Spleen (tissue), 11 donors: ENCODE measurements around the gene SCNN1G. TPM values are rescaled to one million over a fixed set of nuclear protein-coding genes. Genes with fewer than 3 reads are reported as not detected.

Experiments used
- DNase-seq: peaks from one replicate; pipeline ENCODE4 v3.0.0-alpha.2; 2020
- H3K27ac ChIP-seq, 8 donors: fragments of 200-600 bp; sonication (generic) in 7 of 8; 1 replicate in 4 of 8; 2 replicates in 4 of 8; pipeline versions ENCODE4 v1.5.0 to v1.8.0; 2016 to 2021; ENCODE audit warnings: inconsistent platforms in 4 of 8, mild to moderate bottlenecking in 4 of 8, moderate library complexity in 1 of 8
- H3K27me3 ChIP-seq, 7 donors: fragments of 200-600 bp; sonication (generic) in 6 of 7; replicated peaks in 1 of 7; 1 replicate in 4 of 7; 2 replicates in 3 of 7; pipeline versions ENCODE4 v1.5.0 to v1.8.0; 2016 to 2021; ENCODE audit warnings: inconsistent platforms in 3 of 7, mild to moderate bottlenecking in 1 of 7
- H3K36me3 ChIP-seq, 6 donors: fragments of 200-600 bp; sonication (generic) in 5 of 6; 1 replicate in 4 of 6; 2 replicates in 2 of 6; pipeline versions ENCODE4 v1.5.0 to v1.8.0; 2016 to 2021; ENCODE audit warnings: inconsistent platforms in 2 of 6
- H3K4me1 ChIP-seq, 6 donors: fragments of 200-600 bp; sonication (generic) in 5 of 6; 1 replicate in 3 of 6; 2 replicates in 3 of 6; pipeline versions ENCODE4 v1.5.0 to v1.8.0; 2016 to 2021; ENCODE audit warnings: inconsistent platforms in 3 of 6
- H3K4me3 ChIP-seq, 8 donors: fragments of 200-600 bp; sonication (generic) in 7 of 8; 1 replicate in 4 of 8; 2 replicates in 4 of 8; pipeline versions ENCODE4 v1.5.0 to v1.8.0; 2016 to 2021; ENCODE audit warnings: inconsistent platforms in 4 of 8, mild to moderate bottlenecking in 4 of 8, moderate library complexity in 2 of 8
- H3K9me3 ChIP-seq, 8 donors: fragments of 200-600 bp; sonication (generic) in 7 of 8; 1 replicate in 4 of 8; 2 replicates in 4 of 8; pipeline versions ENCODE4 v1.5.0 to v1.8.0; 2016 to 2021; ENCODE audit warnings: inconsistent platforms in 4 of 8
- CTCF ChIP-seq, 11 experiments: fragments of 200-600 bp in 7 of 11; fragments of 450-650 bp in 4 of 11; sonication (generic) in 4 of 11; IDR thresholded peaks in 8 of 11; conservative IDR thresholded peaks in 3 of 11; 1 replicate in 7 of 11; 2 replicates in 4 of 11; pipeline versions ENCODE4 v1.4.0 to v1.8.0; 2016 to 2021; ENCODE audit warnings: antibody characterized with exemption in 11 of 11, inconsistent platforms in 4 of 11, mild to moderate bottlenecking in 1 of 11
- POLR2A ChIP-seq, 3 donors: fragments of 450-650 bp; IDR thresholded peaks; one replicate each; pipeline ENCODE4 v1.5.1; 2017; ENCODE audit warnings: antibody characterized with exemption in 3 of 3, mild to moderate bottlenecking in 1 of 3
- POLR2AphosphoS5 ChIP-seq, 3 donors: sonication (generic); formaldehyde crosslinking; IDR thresholded peaks; one replicate each; pipeline ENCODE4 v1.5.1; 2017; ENCODE audit warnings: antibody characterized with exemption in 3 of 3
- WGBS, 5 donors: extraction: QIAGEN DNeasy Blood & Tissue Kit in 3 of 5; methylation state at CpG; one replicate each; pipeline versions ENCODE4 v1.1.5 to v1.1.7; 2013 to 2018; 5-methylcytosine and 5-hydroxymethylcytosine counted together
- intact Hi-C: fragments of 100-400 bp; cut with DNase I; formaldehyde crosslinking; loops from one replicate; pipeline ENCODE4 v1.15.0; 2023; ENCODE audit warnings: low total_unique reads
- polyA plus RNA-seq, 3 donors: library from polyadenylated mRNA; stranded (reverse); fragments of 200-250 nt; gene quantifications; one replicate each; pipeline ENCODE4 v1.2.1, GENCODE V29; 2013
- total RNA-seq, 7 donors: library from RNA; depleted of rRNA in 3 of 7; stranded (reverse); fragments of >200 nt in 3 of 7; fragmentation: NEBNext Ultra II Directional in 4 of 7; extraction: Animal tissue kit (Norgen Biotek cat#: 25700) in 4 of 7; gene quantifications; one replicate each; pipeline versions ENCODE4 v1.1.0 to v1.2.1, GENCODE V29; 2016 to 2021
- donor health status: healthy with polysubstance abuse.
- donor health status: DM: no; HTN: no; CAD: no; lungs with moderate emphysema.
- donor health status: DM: no; HTN: no; CAD: no.
- donor health status: Bipolar disorder and iron deficiency.
- donor health status: healthy.
- donor health status: DM: no; HTN: no; CAD: no.
- donor health status: DM: yes; HTN: yes; CAD: no.

The SCNN1G gene
- total and polyA plus RNA-seq, 10 donors = 0.03 TPM; not detected in 8

- Histone ChIP-seq H3K9me3 (no peaks in the 10 kb centered on the region), H3K4me1 (no peaks in the 10 kb centered on the region), H3K27me3 (peaks cover 0 to 24% (median 0%) of the 10 kb centered on the region in 7 donors), H3K36me3 (no peaks in the 10 kb centered on the region), H3K27ac (no peak overlapping the region), H3K4me3 (no peak overlapping the region)
- WGBS, 5 donors = 88 to 96% (median 92%) methylated on average over 10 of the region's 10 CpGs
- TF ChIP-seq POLR2AphosphoS5 (IDR thresholded peaks at IDR 0.05) = no peak
- TF ChIP-seq POLR2A (IDR thresholded peaks at IDR 0.05) = no peak
- no peak for TF ChIP-seq CTCF (IDR thresholded peaks at IDR 0.05 in 8 of 11, conservative IDR thresholded peaks at IDR 0.05 in 3 of 11)
- intact Hi-C loops = no loop called here
- DNase-seq = no peak
These were observed 32.9 kb downstream of the SCNN1G start for GRCh38 chr16:23215435-23215834.

GRCh38 chr16:23216658-23217246 is 34.2 kb downstream of the SCNN1G start:
- intact Hi-C loops = no loop called here
- no peak for DNase-seq
- TF ChIP-seq CTCF (IDR thresholded peaks at IDR 0.05 in 8 of 11, conservative IDR thresholded peaks at IDR 0.05 in 3 of 11) = no peak
- no peak for TF ChIP-seq POLR2A (IDR thresholded peaks at IDR 0.05)
- Histone ChIP-seq H3K4me3 (no peak overlapping the region), H3K27ac (no peak overlapping the region), H3K9me3 (no peaks in the 10 kb centered on the region), H3K27me3 (peaks cover 0 to 35% (median 0%) of the 10 kb centered on the region in 7 donors), H3K4me1 (no peaks in the 10 kb centered on the region), H3K36me3 (no peaks in the 10 kb centered on the region)
- 72 to 83% (median 81%) methylated on average over 4 of the region's 4 CpGs for WGBS, 5 donors

GRCh38 chr16:23217646-23218045 is 35.1 kb downstream of the SCNN1G start:
- intact Hi-C loops = no loop called here
- no peak for DNase-seq
- H3K27me3 ChIP-seq = peaks cover 0 to 39% (median 0%) of the 10 kb centered on the region in 7 donors
- no peaks in the 10 kb centered on the region for H3K36me3 ChIP-seq
- no peaks in the 10 kb centered on the region for H3K4me1 ChIP-seq
- no peak overlapping the region for H3K27ac ChIP-seq
- TF ChIP-seq CTCF (IDR thresholded peaks at IDR 0.05 in 8 of 11, conservative IDR thresholded peaks at IDR 0.05 in 3 of 11) = no peak
- no peak for TF ChIP-seq POLR2AphosphoS5 (IDR thresholded peaks at IDR 0.05)
- no peak for TF ChIP-seq POLR2A (IDR thresholded peaks at IDR 0.05)
- WGBS, 5 donors = 65 to 84% (median 72%) methylated on average over 7 to 8 of the region's 8 CpGs
- H3K9me3 ChIP-seq = no peaks in the 10 kb centered on the region
- H3K4me3 ChIP-seq = no peak overlapping the region

GRCh38 chr16:23222929-23223328 is 40.4 kb downstream of the SCNN1G start:
- peaks cover 0 to 20% (median 0%) of the 10 kb centered on the region in 7 donors for H3K27me3 ChIP-seq
- H3K4me1 ChIP-seq = no peaks in the 10 kb centered on the region
- DNase-seq = no peak
- H3K27ac ChIP-seq = no peak overlapping the region
- no peaks in the 10 kb centered on the region for H3K36me3 ChIP-seq
- intact Hi-C loops = no loop called here
- H3K9me3 ChIP-seq = no peaks in the 10 kb centered on the region
- TF ChIP-seq CTCF (IDR thresholded peaks at IDR 0.05 in 8 of 11, conservative IDR thresholded peaks at IDR 0.05 in 3 of 11) = no peak
- H3K4me3 ChIP-seq = no peak overlapping the region
